GM23338 (cell line): ENCODE results near the gene CTXND2.

Source experiments
- CREB1 ChIP-seq: fragments of 250-450 bp; sonication (Bioruptor Pico); IDR thresholded peaks from 2 replicates; pipeline ENCODE4 v1.5.0; 2020; ENCODE audit warnings: low read depth, mild to moderate bottlenecking, moderate library complexity
- EZH2 ChIP-seq: fragments of 200-600 bp; sonication (generic); IDR thresholded peaks from one replicate; pipeline ENCODE4 v1.8.0; 2017; ENCODE audit warnings: antibody characterized with exemption, mild to moderate bottlenecking, low read depth; ENCODE audit not compliant: unreplicated experiment
- EZH2phosphoT487 ChIP-seq: fragments of 200-600 bp; sonication (generic); IDR thresholded peaks from one replicate; pipeline ENCODE4 v1.8.1; 2018; ENCODE audit warnings: antibody characterized with exemption; ENCODE audit not compliant: unreplicated experiment
- JUNB ChIP-seq: IDR thresholded peaks from one replicate; pipeline ENCODE4 v1.6.1; 2016; ENCODE audit warnings: antibody characterized with exemption; ENCODE audit not compliant: unreplicated experiment
- NANOG ChIP-seq: IDR thresholded peaks from 2 replicates; pipeline ENCODE4 v1.6.1; 2016; ENCODE audit warnings: antibody characterized with exemption, borderline replicate concordance
- POLR2AphosphoS5 ChIP-seq: IDR thresholded peaks from 2 replicates; pipeline ENCODE4 v1.6.1; 2016; ENCODE audit warnings: antibody characterized with exemption, low read depth
- ZNF114 ChIP-seq: fragments of 250-450 bp; sonication (Bioruptor Pico); IDR thresholded peaks from 2 replicates; pipeline ENCODE4 v1.5.0; 2020; ENCODE audit warnings: mild to moderate bottlenecking, moderate library complexity
- ZNF331 ChIP-seq: fragments of 250-450 bp; sonication (Bioruptor Pico); IDR thresholded peaks from 2 replicates; pipeline ENCODE4 v1.5.0; 2020; ENCODE audit warnings: low read depth, mild to moderate bottlenecking, moderate library complexity
- TF ChIP-seq, protein P1 (sequence below), 2 experiments: fragments of 200-600 bp in 1 of 2; sonication (generic) in 1 of 2; conservative IDR thresholded peaks; 2 replicates each; pipeline versions ENCODE4 v1.5.1 to v1.6.1; 2016 to 2017; ENCODE audit warnings: antibody characterized with exemption in 2 of 2, low read depth in 2 of 2, mild to moderate bottlenecking in 2 of 2, moderate library complexity in 1 of 2
- TF ChIP-seq, protein P2 (sequence below): IDR thresholded peaks from one replicate; pipeline ENCODE4 v1.6.1; 2018; ENCODE audit warnings: antibody characterized with exemption; ENCODE audit not compliant: unreplicated experiment
- TF ChIP-seq, protein P3 (sequence below): IDR thresholded peaks from 2 replicates; pipeline ENCODE4 v1.6.1; 2016; ENCODE audit warnings: antibody characterized with exemption

DNA sequence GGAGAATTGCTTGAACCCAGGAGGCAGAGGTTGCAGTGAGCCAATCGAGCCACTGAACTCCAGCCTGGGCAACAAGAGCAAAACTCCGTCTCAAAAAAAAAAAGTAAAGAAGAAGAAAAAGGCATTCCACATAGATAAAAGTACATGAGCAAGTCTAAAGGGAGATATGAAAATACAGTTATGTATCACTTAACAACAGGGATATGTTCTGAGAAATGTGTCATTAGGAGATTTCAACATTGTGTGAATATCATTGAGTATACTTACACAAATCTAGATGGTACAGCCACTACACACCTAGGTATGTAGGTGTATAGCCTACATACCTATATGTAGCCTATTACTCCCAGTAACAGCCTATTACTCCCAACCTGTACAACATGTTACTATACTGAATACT is 23.2 kb upstream of the CTXND2 start:
- TF ChIP-seq, protein P1, sequence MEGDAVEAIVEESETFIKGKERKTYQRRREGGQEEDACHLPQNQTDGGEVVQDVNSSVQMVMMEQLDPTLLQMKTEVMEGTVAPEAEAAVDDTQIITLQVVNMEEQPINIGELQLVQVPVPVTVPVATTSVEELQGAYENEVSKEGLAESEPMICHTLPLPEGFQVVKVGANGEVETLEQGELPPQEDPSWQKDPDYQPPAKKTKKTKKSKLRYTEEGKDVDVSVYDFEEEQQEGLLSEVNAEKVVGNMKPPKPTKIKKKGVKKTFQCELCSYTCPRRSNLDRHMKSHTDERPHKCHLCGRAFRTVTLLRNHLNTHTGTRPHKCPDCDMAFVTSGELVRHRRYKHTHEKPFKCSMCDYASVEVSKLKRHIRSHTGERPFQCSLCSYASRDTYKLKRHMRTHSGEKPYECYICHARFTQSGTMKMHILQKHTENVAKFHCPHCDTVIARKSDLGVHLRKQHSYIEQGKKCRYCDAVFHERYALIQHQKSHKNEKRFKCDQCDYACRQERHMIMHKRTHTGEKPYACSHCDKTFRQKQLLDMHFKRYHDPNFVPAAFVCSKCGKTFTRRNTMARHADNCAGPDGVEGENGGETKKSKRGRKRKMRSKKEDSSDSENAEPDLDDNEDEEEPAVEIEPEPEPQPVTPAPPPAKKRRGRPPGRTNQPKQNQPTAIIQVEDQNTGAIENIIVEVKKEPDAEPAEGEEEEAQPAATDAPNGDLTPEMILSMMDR (conservative IDR thresholded peaks at IDR 0.05; ENCODE audit: low read depth in 2 of 2), result no peak
- no peak for TF ChIP-seq EZH2phosphoT487
- TF ChIP-seq EZH2, result no peak
- TF ChIP-seq POLR2AphosphoS5, result no peak
- TF ChIP-seq ZNF331 (CRISPR knock-in tag), result no peak
- no peak for TF ChIP-seq CREB1 (CRISPR knock-in tag)
- TF ChIP-seq, protein P2, sequence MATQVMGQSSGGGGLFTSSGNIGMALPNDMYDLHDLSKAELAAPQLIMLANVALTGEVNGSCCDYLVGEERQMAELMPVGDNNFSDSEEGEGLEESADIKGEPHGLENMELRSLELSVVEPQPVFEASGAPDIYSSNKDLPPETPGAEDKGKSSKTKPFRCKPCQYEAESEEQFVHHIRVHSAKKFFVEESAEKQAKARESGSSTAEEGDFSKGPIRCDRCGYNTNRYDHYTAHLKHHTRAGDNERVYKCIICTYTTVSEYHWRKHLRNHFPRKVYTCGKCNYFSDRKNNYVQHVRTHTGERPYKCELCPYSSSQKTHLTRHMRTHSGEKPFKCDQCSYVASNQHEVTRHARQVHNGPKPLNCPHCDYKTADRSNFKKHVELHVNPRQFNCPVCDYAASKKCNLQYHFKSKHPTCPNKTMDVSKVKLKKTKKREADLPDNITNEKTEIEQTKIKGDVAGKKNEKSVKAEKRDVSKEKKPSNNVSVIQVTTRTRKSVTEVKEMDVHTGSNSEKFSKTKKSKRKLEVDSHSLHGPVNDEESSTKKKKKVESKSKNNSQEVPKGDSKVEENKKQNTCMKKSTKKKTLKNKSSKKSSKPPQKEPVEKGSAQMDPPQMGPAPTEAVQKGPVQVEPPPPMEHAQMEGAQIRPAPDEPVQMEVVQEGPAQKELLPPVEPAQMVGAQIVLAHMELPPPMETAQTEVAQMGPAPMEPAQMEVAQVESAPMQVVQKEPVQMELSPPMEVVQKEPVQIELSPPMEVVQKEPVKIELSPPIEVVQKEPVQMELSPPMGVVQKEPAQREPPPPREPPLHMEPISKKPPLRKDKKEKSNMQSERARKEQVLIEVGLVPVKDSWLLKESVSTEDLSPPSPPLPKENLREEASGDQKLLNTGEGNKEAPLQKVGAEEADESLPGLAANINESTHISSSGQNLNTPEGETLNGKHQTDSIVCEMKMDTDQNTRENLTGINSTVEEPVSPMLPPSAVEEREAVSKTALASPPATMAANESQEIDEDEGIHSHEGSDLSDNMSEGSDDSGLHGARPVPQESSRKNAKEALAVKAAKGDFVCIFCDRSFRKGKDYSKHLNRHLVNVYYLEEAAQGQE, result no peak
- no peak for TF ChIP-seq JUNB
- TF ChIP-seq, protein P3, sequence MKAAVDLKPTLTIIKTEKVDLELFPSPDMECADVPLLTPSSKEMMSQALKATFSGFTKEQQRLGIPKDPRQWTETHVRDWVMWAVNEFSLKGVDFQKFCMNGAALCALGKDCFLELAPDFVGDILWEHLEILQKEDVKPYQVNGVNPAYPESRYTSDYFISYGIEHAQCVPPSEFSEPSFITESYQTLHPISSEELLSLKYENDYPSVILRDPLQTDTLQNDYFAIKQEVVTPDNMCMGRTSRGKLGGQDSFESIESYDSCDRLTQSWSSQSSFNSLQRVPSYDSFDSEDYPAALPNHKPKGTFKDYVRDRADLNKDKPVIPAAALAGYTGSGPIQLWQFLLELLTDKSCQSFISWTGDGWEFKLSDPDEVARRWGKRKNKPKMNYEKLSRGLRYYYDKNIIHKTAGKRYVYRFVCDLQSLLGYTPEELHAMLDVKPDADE, result no peak
- TF ChIP-seq ZNF114 (CRISPR knock-in tag), result no peak
- no peak for TF ChIP-seq NANOG
